Upper lobe of right lung (tissue), 1 donor: ENCODE data around the gene PEPD. TPM values are rescaled to one million over a fixed set of nuclear protein-coding genes. Genes with fewer than 3 reads are reported as not detected.
"Not testable (repeated sequence)": the region's sequence is repeated elsewhere in the genome, so short reads cannot be mapped to it uniquely, and the experiment has no call there.

Experiments
- ATAC-seq: fragments of 200-7000 bp; cut with Tn5 transposase; one replicate; pipeline ENCODE4 v1.9.1; 2020; ENCODE audit warnings: mild to moderate bottlenecking, moderate library complexity
- DNase-seq: peaks from one replicate; pipeline ENCODE4 v3.0.0-alpha.2; 2020
- H3K27ac ChIP-seq: fragments of 200-600 bp; one replicate; pipeline ENCODE4 v1.8.0; 2022
- H3K27me3 ChIP-seq: fragments of 200-600 bp; one replicate; pipeline ENCODE4 v1.8.0; 2022; ENCODE audit warnings: mild to moderate bottlenecking
- H3K36me3 ChIP-seq: fragments of 200-600 bp; one replicate; pipeline ENCODE4 v1.8.0; 2022
- H3K4me1 ChIP-seq: fragments of 200-600 bp; one replicate; pipeline ENCODE4 v1.8.0; 2022
- H3K4me3 ChIP-seq: fragments of 200-600 bp; one replicate; pipeline ENCODE4 v1.8.0; 2022; ENCODE audit warnings: mild to moderate bottlenecking
- H3K9me3 ChIP-seq: fragments of 200-600 bp; one replicate; pipeline ENCODE4 v1.8.0; 2022
- CTCF ChIP-seq: fragments of 200-600 bp; IDR thresholded peaks from one replicate; pipeline ENCODE4 v1.8.0; 2022; ENCODE audit warnings: antibody characterized with exemption
- intact Hi-C: fragments of 100-400 bp; cut with DNase I; formaldehyde crosslinking; loops from one replicate; pipeline ENCODE4 v1.11.0; 2022
- long read RNA-seq: library from polyadenylated mRNA; unstranded; transcript quantifications from one replicate; pipeline ENCODE4 v2.0.0, GENCODE V29; 2021
- total RNA-seq: library from RNA; stranded (reverse); fragmentation: NEBNext Ultra II Directional; extraction: Animal tissue kit (Norgen Biotek cat#: 25700); gene quantifications from one replicate; pipeline ENCODE4 v1.2.1, GENCODE V29; 2021
- donor health status: DM: no; HTN: yes; CAD: no; lungs with severe emphysema.

PEPD gene
- 78.4 TPM for total RNA-seq
- long read RNA-seq, transcript PEPD-210 (4 exons, 943 nt): minor isoform, 7 of 217 reads
- long read RNA-seq, transcript PEPD-201 (15 exons, 1,910 nt): major isoform, 183 of 217 reads
- long read RNA-seq, partial matches to known transcripts: 13 of 217 reads
- long read RNA-seq, other reads (novel, unspliced or antisense): 10 of 217 reads

DNA sequence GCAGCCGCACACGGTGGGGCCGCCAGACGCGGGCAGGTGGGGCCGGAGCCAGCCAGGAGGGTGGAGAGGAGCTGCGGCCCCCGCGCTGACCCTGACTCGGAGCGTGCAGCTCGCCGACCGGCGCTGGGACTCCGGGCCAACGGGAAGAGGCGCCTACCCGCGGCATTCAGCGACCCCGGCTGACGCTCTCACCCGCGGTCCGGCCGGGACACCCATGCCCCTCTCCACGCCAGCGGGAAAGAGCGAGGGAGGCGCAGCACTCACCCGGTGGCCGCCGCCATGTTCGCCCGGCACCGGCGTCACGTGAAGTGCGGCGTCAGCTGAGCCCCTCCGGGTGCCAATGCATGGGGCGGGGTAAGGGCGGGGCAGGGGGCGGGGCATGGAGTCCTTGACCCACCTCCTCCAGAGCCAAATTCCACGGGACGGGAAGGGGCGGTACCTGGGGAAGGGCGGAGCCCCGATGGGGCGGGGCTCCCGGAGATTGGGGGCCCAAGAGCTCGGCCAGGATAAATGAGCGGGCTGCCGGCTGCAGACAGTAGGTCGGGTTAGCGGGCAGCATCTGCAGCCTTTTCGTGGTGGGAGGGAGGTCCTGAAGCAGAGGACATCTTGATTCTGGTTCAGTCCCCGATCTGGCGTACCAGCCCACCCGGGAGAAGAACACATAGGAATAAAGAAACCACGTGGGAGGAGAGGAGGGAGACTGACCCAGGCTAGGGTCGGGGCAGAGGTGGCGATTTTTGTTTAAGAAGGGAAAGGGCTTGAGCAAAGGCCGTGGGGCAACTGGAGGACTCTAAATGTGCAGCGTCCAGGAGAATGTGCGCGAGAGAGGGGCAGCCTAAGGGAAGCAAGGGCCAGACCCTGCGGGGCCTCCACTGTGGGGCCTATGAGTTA lies at the start of gene PEPD:
PEPD (minus strand) TSS at position 312 of the 891 bp plus-strand sequence; CDS start at position 281, 31 bp downstream.
- Histone ChIP-seq H3K4me3 (peak within 1 kb of the TSS; percentile 91), H3K36me3 (no peaks in the 10 kb centered on the region), H3K27ac (peak within 1 kb of the TSS; percentile 72), H3K9me3 (no peaks in the 10 kb centered on the region), H3K27me3 (no peaks in the 10 kb centered on the region), H3K4me1 (peaks cover 16% of the 10 kb centered on the region)
- no peak for TF ChIP-seq CTCF
- intact Hi-C loops: no loop called here
- DNase-seq: peak; percentile 94
- peak; percentile 98 for ATAC-seq

DNA sequence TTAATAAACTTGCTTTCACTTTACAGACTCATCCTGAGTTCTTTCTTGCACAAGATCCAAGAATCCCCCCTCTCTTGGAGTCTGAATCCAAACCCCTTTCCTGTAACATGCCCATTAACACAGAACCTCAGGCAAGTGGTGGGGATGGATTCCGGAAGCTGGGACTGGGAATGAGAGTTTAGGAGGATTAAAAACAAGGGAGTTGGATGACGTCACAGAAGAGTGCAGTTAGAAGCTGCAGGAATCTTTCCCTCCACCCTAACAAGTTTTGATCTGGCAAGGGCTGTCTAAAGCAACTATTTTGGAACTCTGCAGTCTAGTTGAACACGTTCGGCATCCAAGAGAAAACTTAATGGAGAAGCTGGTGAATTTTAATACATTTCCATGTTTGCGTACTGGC lies 48.2 kb upstream of the PEPD start:
- intact Hi-C loops: no loop called here
- H3K27ac ChIP-seq: no peak overlapping the region
- no peaks in the 10 kb centered on the region for H3K4me1 ChIP-seq
- peaks cover 4% of the 10 kb centered on the region for H3K27me3 ChIP-seq
- H3K4me3 ChIP-seq: no peak overlapping the region
- no peak for ATAC-seq
- no peak for TF ChIP-seq CTCF
- no peak for DNase-seq
- H3K9me3 ChIP-seq: no peaks in the 10 kb centered on the region
- no peaks in the 10 kb centered on the region for H3K36me3 ChIP-seq

DNA sequence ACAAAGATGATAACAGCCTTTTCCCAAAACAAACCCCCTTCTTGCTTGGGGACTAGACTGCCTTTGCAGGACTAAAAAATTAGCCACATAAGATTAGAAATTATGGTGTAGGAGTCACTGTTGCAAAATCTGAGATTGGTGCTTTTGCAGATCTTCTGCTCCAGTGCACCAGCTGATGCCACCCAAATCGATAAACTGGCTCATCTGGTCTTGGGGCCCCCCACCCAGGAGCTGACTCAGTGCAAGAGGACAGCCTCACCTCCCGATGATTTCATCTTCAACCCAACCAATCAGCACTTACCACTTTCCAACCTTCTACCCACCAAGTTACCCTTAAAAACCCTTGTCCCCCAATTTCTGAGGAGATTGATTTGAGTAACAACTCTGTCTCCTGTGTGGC lies 47.1 kb upstream of the PEPD start:
- no peak for TF ChIP-seq CTCF
- DNase-seq (no peak), ATAC-seq (no peak)
- intact Hi-C loops: no loop called here
- peaks cover 4% of the 10 kb centered on the region for H3K27me3 ChIP-seq
- H3K4me3 ChIP-seq: no peak overlapping the region
- H3K27ac ChIP-seq: no peak overlapping the region
- no peaks in the 10 kb centered on the region for H3K36me3 ChIP-seq
- no peaks in the 10 kb centered on the region for H3K4me1 ChIP-seq
- no peaks in the 10 kb centered on the region for H3K9me3 ChIP-seq

- H3K27ac ChIP-seq: no peak overlapping the region
- H3K9me3 ChIP-seq: no peaks in the 10 kb centered on the region
- no peaks in the 10 kb centered on the region for H3K36me3 ChIP-seq
- intact Hi-C loops: no loop called here
- H3K4me3 ChIP-seq: no peak overlapping the region
- peaks cover 4% of the 10 kb centered on the region for H3K27me3 ChIP-seq
- DNase-seq (no peak), ATAC-seq (no peak)
- no peaks in the 10 kb centered on the region for H3K4me1 ChIP-seq
- no peak for TF ChIP-seq CTCF
Observed at GRCh38 chr19:33564836-33565338, 43.3 kb upstream of the PEPD start.

DNA sequence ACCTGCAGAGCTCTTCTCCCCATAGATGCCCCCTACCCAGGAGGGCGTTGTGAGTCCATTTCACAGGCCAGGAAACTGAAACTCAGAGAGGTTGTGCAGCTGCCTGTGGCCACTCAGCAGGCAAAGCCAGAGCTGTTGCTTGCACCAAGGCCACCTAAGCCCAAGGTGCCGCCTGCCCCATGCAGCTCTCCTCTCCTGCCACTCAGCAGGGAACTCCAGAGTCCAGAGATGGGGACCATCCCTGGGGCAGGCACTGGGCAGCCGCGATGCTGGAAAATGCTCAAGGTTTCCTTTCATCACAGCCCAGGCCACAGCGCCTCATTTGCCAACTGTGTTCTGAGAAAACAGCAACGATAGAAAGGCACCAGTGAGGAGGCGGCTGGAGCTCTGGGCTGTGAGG lies 41.0 kb upstream of the PEPD start:
- Histone ChIP-seq H3K9me3 (no peaks in the 10 kb centered on the region), H3K27me3 (no peaks in the 10 kb centered on the region), H3K4me1 (no peaks in the 10 kb centered on the region), H3K4me3 (no peak overlapping the region), H3K27ac (no peak overlapping the region), H3K36me3 (no peaks in the 10 kb centered on the region)
- no peak for ATAC-seq
- intact Hi-C loops: no loop called here
- no peak for DNase-seq
- TF ChIP-seq CTCF: no peak

GRCh38 chr19:33561666-33562065 lies 40.1 kb upstream of the PEPD start:
- H3K4me3 ChIP-seq, H3K27ac ChIP-seq, H3K36me3 ChIP-seq, H3K27me3 ChIP-seq, DNase-seq, intact Hi-C loops, H3K9me3 ChIP-seq, ATAC-seq, H3K4me1 ChIP-seq: not testable (repeated sequence)
